ENCODE measurements around the gene FURIN.

FURIN gene

GRCh38 chr15:90857883-90858443 lies 10.4 kb upstream of the FURIN start:
- DNase-seq (ENCODE audit: low spot score) = no peak
- no peak for TF ChIP-seq CTCF (IDR thresholded peaks at IDR 0.05; ENCODE audit: extremely low read depth, insufficient read depth, missing control alignments)
- in situ Hi-C loops (cut with MboI; ENCODE audit: low pct_unique_long_range_greater_than_20kb, low sequenced_read_pairs, unreplicated experiment) = no loop called here

GRCh38 chr15:90859234-90860131 lies 8.9 kb upstream of the FURIN start:
- no peak for DNase-seq (ENCODE audit: low spot score)
- in situ Hi-C loops (cut with MboI; ENCODE audit: low pct_unique_long_range_greater_than_20kb, low sequenced_read_pairs, unreplicated experiment) = no loop called here
- TF ChIP-seq CTCF (IDR thresholded peaks at IDR 0.05; ENCODE audit: extremely low read depth, insufficient read depth, missing control alignments) = no peak

GRCh38 chr15:90860450-90860849 lies 7.9 kb upstream of the FURIN start:
- no peak for DNase-seq (ENCODE audit: low spot score)
- in situ Hi-C loops (cut with MboI; ENCODE audit: low pct_unique_long_range_greater_than_20kb, low sequenced_read_pairs, unreplicated experiment) = no loop called here
- TF ChIP-seq CTCF (IDR thresholded peaks at IDR 0.05; ENCODE audit: extremely low read depth, insufficient read depth, missing control alignments) = no peak

GRCh38 chr15:90860942-90861675 lies 7.3 kb upstream of the FURIN start:
- in situ Hi-C loops (cut with MboI; ENCODE audit: low pct_unique_long_range_greater_than_20kb, low sequenced_read_pairs, unreplicated experiment) = no loop called here
- no peak for TF ChIP-seq CTCF (IDR thresholded peaks at IDR 0.05; ENCODE audit: extremely low read depth, insufficient read depth, missing control alignments)
- DNase-seq (ENCODE audit: low spot score) = no peak

GRCh38 chr15:90862487-90862886 lies 5.9 kb upstream of the FURIN start:
- in situ Hi-C loops (cut with MboI; ENCODE audit: low pct_unique_long_range_greater_than_20kb, low sequenced_read_pairs, unreplicated experiment) = no loop called here
- DNase-seq (ENCODE audit: low spot score) = no peak
- TF ChIP-seq CTCF (IDR thresholded peaks at IDR 0.05; ENCODE audit: extremely low read depth, insufficient read depth, missing control alignments) = no peak

- no peak for TF ChIP-seq CTCF (IDR thresholded peaks at IDR 0.05; ENCODE audit: extremely low read depth, insufficient read depth, missing control alignments)
- in situ Hi-C loops (cut with MboI; ENCODE audit: low pct_unique_long_range_greater_than_20kb, low sequenced_read_pairs, unreplicated experiment) = no loop called here
- no peak for DNase-seq (ENCODE audit: low spot score)
These were observed 5.2 kb upstream of the FURIN start for GRCh38 chr15:90862964-90863778.
